HUES64 (cell line): Measurements from ENCODE around the gene DLG1.
"Not testable (repeated sequence)": the region's sequence is repeated elsewhere in the genome, so short reads cannot be mapped to it uniquely, and the experiment has no call there.

ENCODE experiments used
- H3K27ac ChIP-seq: 2 replicates; pipeline ENCODE4 v1.7.0; 2013; ENCODE audit warnings: low read depth, low read length, inconsistent platforms
- H3K27me3 ChIP-seq: 2 replicates; pipeline ENCODE4 v1.6.1; 2013; ENCODE audit warnings: mild to moderate bottlenecking, low read length; ENCODE audit not compliant: insufficient read depth
- H3K36me3 ChIP-seq: 2 replicates; pipeline ENCODE4 v1.6.1; 2013; ENCODE audit warnings: mild to moderate bottlenecking, low read length; ENCODE audit not compliant: insufficient read depth
- H3K4me1 ChIP-seq: 2 replicates; pipeline ENCODE4 v1.6.1; 2013; ENCODE audit warnings: mild to moderate bottlenecking, low read length, moderate library complexity; ENCODE audit not compliant: insufficient read depth
- H3K4me3 ChIP-seq: 2 replicates; pipeline ENCODE4 v1.5.1; 2013; ENCODE audit warnings: mild to moderate bottlenecking, low read length, moderate library complexity
- H3K9ac ChIP-seq: 2 replicates; pipeline ENCODE4 v1.6.1; 2013; ENCODE audit warnings: mild to moderate bottlenecking, low read depth, low read length
- H3K9me3 ChIP-seq: 2 replicates; pipeline ENCODE4 v1.6.1; 2013; ENCODE audit warnings: low read depth, low read length; ENCODE audit not compliant: insufficient read depth
- WGBS: fragments of 150-250, 120-280 bp; methylation state at CpG from one replicate; pipeline ENCODE4 v1.1.7; 2013; ENCODE audit warnings: missing lambda C conversion rate; 5-methylcytosine and 5-hydroxymethylcytosine counted together

DLG1 gene

DNA sequence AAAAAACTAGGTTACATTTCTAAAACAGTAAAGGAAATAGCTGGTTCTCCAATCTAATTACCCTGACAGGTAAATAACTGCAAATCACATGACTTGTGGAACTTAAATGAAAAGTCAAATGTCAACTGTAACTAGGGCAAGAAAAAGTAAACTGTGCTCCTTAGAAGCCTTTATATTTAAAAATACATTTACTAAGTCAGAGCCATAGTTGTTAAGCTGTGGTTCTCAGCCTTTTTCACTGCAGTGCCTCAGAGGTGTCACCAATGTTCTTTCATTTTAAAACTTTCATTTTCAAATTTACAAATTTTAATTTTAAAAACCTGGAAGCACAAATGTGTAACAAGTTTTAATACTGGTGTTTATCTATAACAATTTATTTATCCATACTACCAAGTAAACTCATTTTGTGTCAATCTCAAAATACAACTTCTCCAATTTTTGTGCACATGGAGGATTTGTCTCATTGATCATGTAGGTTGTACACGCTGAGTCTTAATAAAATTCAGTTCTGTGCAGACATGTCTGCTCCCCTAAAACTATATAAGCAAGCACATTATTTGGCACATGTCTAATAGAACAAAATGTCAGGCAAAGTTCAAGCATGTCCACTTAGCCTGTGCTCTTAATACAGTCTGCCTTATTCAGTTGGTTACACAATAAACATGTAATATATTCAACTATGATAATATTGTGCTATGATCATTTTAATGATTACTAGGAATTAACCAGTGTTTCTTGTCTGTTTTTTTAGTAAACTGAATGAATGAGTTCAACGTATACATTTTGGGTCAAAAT, 70.4 kb downstream of the DLG1 start:
- WGBS = 94% methylated on average over 2 of the region's 2 CpGs
- 0 out of 2 replicates have a peak, but pooled peaks cover 5% of the 10 kb centered on the region for H3K36me3 ChIP-seq
- H3K4me3 ChIP-seq = no peak overlapping the region
- H3K4me1 ChIP-seq = peaks cover 20% of the 10 kb centered on the region
- H3K9me3 ChIP-seq = no peaks in the 10 kb centered on the region
- no peak overlapping the region for H3K27ac ChIP-seq
- H3K27me3 ChIP-seq = no peaks in the 10 kb centered on the region
- H3K9ac ChIP-seq = no peak overlapping the region

DNA sequence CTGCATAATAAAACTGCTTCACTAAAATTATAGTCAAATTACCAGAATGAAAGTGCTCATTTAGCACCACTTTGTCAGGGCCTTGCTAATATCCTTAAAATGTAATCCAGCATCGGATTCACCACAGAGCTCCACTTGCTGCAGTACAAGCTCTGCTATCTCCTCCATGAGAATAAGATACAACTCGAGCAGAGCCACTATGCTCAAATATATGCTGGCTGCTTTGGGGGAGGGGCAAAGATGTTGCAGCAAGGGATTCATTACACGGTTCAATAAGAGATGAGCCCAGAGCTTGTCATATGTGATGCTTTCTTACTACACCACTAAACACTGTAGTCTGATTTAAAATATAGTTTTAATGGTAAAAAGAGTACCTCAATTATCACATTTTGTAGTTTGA, 72.2 kb downstream of the DLG1 start:
- no peak overlapping the region for H3K27ac ChIP-seq
- no peaks in the 10 kb centered on the region for H3K9me3 ChIP-seq
- H3K9ac ChIP-seq = no peak overlapping the region
- no peak overlapping the region for H3K4me3 ChIP-seq
- H3K27me3 ChIP-seq = no peaks in the 10 kb centered on the region
- H3K4me1 ChIP-seq = peaks cover 16% of the 10 kb centered on the region
- H3K36me3 ChIP-seq = 0 out of 2 replicates have a peak, but pooled peaks cover 4% of the 10 kb centered on the region
- 63% methylated on average over 3 of the region's 3 CpGs for WGBS

DNA sequence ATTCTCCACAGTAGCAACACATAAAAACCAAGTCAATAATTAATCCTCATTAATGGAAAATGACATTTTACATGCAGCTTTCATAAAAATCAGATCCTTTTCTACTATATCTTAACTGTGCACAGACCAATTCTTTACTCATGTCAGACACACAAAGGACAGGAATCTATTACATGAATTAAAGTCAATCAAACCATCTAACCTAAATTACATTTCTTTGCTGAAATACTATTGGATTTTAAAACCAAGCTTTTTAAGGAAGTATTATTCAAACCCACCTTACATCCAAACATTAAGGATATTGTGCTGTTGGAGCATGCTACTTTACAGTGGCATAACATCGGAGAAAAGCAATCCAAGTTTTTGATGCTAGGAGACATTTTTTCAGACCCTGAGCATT, 72.8 kb downstream of the DLG1 start:
- Histone ChIP-seq H3K9ac (no peak overlapping the region), H3K27ac (no peak overlapping the region), H3K36me3 (no peaks in the 10 kb centered on the region), H3K9me3 (no peaks in the 10 kb centered on the region), H3K27me3 (no peaks in the 10 kb centered on the region), H3K4me3 (no peak overlapping the region), H3K4me1 (peaks cover 16% of the 10 kb centered on the region)
- WGBS = 98% methylated on average over 1 of the region's 1 CpG

DNA sequence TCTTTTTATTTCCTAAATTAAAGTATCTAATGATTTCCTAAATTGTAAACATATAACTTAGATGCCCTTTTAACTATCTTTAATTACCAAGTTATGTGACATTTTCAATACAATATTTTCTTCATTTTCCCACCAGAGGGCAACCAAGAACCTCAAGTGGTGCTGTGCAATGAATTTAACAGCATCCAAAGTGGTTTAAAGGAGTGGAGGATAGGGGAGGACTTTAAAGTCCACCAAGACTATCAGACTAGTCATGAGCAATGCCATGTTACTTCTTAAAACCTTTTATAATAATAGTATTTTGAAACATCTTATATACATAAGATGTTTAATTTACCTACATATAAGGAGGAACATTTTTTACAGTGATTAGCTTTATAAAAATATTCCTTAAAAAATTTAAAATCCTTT, 74.4 kb downstream of the DLG1 start:
- H3K27ac ChIP-seq = no peak overlapping the region
- no peak overlapping the region for H3K9ac ChIP-seq
- H3K27me3 ChIP-seq = no peaks in the 10 kb centered on the region
- peaks cover 29% of the 10 kb centered on the region for H3K4me1 ChIP-seq
- H3K36me3 ChIP-seq = no peaks in the 10 kb centered on the region
- no peaks in the 10 kb centered on the region for H3K9me3 ChIP-seq
- H3K4me3 ChIP-seq = no peak overlapping the region

DNA sequence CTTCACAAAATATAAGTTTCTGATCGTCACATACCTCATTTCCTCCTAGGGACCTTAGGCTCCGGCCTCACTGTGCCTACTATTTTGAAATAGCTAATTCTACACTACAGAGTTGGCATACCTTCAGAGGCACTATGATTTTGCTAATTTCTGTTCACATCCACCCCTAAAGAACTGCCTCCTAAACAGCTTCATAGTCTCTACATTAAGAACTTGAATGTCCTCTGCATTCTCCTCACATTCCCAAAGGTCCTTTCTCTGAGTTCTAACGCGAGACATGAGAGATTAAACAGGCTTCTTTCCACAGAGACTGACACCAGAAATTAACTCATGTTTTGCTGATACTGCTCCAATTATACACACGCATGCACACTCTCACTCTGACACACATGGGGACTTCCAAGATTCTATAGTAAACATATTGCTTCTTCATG, 75.5 kb downstream of the DLG1 start:
- H3K27me3 ChIP-seq = no peaks in the 10 kb centered on the region
- 89% methylated on average over 5 of the region's 5 CpGs for WGBS
- no peak overlapping the region for H3K4me3 ChIP-seq
- H3K4me1 ChIP-seq = peaks cover 29% of the 10 kb centered on the region
- H3K36me3 ChIP-seq = no peaks in the 10 kb centered on the region
- H3K9me3 ChIP-seq = no peaks in the 10 kb centered on the region
- no peak overlapping the region for H3K9ac ChIP-seq
- H3K27ac ChIP-seq = no peak overlapping the region

DNA sequence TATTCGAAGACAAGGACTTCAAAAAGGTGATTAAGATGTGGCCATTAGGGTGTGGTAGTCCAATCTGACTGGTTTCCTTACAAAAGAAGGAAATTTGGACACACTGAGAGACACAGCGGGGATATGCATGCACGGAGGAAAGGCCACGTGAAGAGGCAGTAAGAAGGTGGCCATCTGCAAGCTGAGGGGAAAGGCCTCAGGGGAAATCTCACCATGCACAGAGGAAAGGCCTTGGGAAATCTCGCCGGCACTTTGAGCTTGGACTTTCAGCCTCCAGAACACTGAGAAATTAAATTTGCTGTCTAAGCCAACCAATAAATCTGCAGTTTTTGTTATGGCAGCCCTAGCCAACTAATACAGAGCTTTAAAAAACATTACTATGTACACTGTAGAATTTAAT, 78.8 kb downstream of the DLG1 start:
- Histone ChIP-seq H3K27me3 (no peaks in the 10 kb centered on the region), H3K36me3 (no peaks in the 10 kb centered on the region), H3K9me3 (no peaks in the 10 kb centered on the region), H3K4me3 (no peak overlapping the region), H3K27ac (no peak overlapping the region), H3K4me1 (peaks cover 23% of the 10 kb centered on the region; the same call in 1 of the 2 replicates), H3K9ac (no peak overlapping the region)
- 56% methylated on average over 6 of the region's 6 CpGs for WGBS

DNA sequence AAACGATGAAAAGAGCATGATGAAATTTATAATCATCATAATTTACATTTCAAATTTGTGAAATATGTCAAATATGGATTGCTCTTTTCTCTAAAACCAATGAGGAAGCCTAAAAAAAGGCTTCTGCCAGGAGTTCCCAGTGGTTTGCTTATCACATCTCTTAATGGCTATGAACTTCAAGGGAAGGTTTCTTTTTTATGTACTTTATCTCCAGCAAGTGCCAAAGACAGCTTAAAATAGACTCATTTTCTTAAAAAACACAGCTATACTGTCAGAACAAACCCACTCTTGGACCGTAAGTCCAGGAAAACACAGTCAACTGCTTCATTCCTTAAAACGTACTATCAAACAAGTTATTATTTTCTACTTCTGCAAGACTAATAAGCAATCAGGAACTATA, 80.2 kb downstream of the DLG1 start:
- H3K9ac ChIP-seq = no peak overlapping the region
- no peak overlapping the region for H3K4me3 ChIP-seq
- no peaks in the 10 kb centered on the region for H3K36me3 ChIP-seq
- no peaks in the 10 kb centered on the region for H3K9me3 ChIP-seq
- no peak overlapping the region for H3K27ac ChIP-seq
- 95% methylated on average over 2 of the region's 3 CpGs for WGBS
- no peaks in the 10 kb centered on the region for H3K27me3 ChIP-seq
- H3K4me1 ChIP-seq = peaks cover 25% of the 10 kb centered on the region

DNA sequence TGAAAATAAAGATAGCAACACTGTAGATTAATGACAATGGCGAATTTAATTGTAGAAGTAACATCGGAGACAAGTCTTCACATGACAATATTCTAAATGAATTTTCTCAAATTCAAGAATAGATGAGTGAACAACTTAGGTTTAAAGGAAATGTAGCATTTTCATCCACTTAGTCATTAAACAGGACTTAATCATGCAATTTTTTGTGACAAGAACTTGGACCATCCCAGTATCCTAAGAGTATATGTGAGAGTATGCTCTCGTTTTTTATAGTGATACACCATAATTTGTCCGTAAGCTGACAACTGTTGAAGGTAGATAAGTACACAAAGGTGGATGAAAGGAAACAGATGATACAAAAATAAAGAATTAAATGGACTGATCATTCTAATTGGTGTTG, 81.5 kb downstream of the DLG1 start:
- Histone ChIP-seq H3K36me3 (no peaks in the 10 kb centered on the region), H3K27ac (0 out of 2 replicates have a peak overlapping the region, but pooled peaks have one; percentile 1), H3K27me3 (no peaks in the 10 kb centered on the region), H3K9me3 (no peaks in the 10 kb centered on the region), H3K4me1 (peaks cover 36% of the 10 kb centered on the region), H3K4me3 (no peak overlapping the region), H3K9ac (no peak overlapping the region)
- WGBS = 98% methylated on average over 2 of the region's 4 CpGs

DNA sequence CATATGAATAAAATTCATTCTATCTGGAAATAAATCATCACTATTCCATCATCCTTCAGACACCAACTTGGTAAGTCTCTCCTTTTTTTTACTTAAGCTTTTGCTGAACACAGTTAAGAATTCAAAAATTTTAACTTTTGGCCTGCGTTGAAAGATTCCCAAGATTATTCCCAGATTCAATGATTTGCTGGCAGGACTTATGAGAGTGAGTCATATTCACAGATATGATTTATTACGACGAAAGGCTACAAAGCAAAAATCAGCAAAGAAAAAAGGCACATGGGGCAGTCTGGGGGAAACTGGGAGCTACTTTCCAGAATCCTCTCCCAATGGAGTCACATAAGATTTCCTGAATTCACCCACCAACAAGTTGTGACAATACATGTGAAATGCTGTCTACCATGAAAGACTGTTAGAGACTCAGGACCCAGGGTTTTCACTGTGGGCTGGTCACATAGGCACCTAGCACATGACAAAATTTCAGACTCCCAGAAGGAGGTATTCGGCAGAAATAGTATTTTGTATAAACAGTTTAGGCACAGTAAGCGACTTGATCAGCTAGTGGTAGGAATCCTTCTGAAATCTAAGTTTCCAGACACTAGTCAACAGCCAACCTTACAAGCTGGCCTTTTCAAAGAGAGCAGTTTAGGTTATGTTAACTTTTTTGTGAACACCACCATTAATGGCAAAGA, 82.1 kb downstream of the DLG1 start:
- H3K4me3 ChIP-seq = no peak overlapping the region

DNA sequence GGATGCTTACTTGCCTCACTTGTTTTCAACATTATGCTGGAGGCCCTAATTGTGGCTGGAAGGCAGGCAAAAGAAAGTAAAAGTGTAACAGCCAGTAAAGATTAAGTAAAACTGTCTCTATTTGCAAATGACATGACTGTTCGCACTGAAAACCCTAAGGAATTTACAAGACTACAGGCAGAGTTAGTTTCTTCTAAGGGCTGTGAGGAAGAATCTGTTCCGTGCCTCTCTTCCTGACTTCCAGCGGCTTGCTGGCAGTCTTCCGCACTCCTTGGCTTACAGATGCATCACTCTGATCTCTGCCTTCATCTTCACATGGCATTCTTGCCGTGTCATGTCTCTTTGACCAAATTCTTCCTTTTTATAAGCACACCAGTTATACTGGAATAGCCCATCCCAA, 86.1 kb downstream of the DLG1 start:
- H3K9me3 ChIP-seq = no peaks in the 10 kb centered on the region
- WGBS = 22% methylated on average over 5 of the region's 5 CpGs
- H3K36me3 ChIP-seq = no peaks in the 10 kb centered on the region
- H3K4me1 ChIP-seq = peaks cover 25% of the 10 kb centered on the region
- H3K27ac ChIP-seq = peak overlapping the region; percentile 54; the same call in 1 of the 2 replicates
- H3K4me3 ChIP-seq = no peak overlapping the region
- H3K9ac ChIP-seq = peak overlapping the region; percentile 47; the same call in 1 of the 2 replicates
- H3K27me3 ChIP-seq = no peaks in the 10 kb centered on the region

More for the DNA sequence above, 82.1 kb downstream of the DLG1 start:
- 92% methylated on average over 5 of the region's 5 CpGs for WGBS
- H3K27me3 ChIP-seq = no peaks in the 10 kb centered on the region
- H3K36me3 ChIP-seq = no peaks in the 10 kb centered on the region
- H3K27ac ChIP-seq = 0 out of 2 replicates have a peak overlapping the region, but pooled peaks have one; percentile 1
- H3K9me3 ChIP-seq = no peaks in the 10 kb centered on the region
- no peak overlapping the region for H3K9ac ChIP-seq
- peaks cover 36% of the 10 kb centered on the region for H3K4me1 ChIP-seq

DNA sequence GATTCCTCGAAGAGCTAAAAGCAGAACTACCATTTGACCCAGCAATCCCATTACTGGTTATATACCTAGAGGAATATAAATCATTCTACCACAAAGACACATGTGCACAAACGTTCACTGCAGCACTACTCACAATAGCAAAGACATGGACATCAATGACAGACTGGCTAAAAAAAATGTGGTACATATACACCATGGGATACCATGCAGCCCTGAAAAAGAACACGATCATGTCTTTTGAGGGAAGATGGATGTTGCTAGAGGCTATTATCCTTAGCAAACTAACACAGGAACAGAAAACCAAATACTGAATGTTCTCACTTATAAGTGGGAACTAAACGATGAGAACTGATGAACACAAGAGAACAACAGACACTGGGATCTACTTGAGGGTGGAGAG, 86.7 kb downstream of the DLG1 start:
- not testable (repeated sequence) for H3K36me3 ChIP-seq, H3K9ac ChIP-seq, H3K27me3 ChIP-seq, H3K27ac ChIP-seq, H3K9me3 ChIP-seq, H3K4me3 ChIP-seq
- peaks cover 29% of the 10 kb centered on the region for H3K4me1 ChIP-seq
- no CpG with 5 or more reads among the region's 4 CpGs for WGBS
